NCI-H2227 (cell line): ENCODE results near the gene WRNIP1.
"Not testable (repeated sequence)": the region's sequence is repeated elsewhere in the genome, so short reads cannot be mapped to it uniquely, and the experiment has no call there.

Source experiments
- DNase-seq: peaks from one replicate; lab custom pipeline; 2025; ENCODE audit not compliant: unreplicated experiment; lab: John Stamatoyannopoulos, UW

Gene WRNIP1

DNA sequence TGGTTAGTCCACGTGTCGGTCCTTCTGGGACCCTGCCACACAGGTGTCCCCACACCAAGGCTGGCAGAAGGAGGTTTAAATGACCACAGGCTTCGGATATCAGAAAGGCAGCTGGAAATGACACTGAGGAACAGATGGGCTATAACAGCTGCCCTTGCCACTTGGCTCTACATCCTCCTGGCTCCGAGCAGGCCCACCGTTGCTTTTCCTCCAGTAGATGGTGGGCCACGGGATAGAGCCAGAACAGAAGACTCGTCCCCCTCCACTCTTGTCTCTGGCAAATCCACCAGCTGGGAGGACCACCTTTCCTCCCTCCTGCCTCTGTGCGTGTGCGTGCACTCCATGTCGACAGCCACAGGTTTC lies 17.6 kb downstream of the WRNIP1 start:
- DNase-seq: no peak

DNA sequence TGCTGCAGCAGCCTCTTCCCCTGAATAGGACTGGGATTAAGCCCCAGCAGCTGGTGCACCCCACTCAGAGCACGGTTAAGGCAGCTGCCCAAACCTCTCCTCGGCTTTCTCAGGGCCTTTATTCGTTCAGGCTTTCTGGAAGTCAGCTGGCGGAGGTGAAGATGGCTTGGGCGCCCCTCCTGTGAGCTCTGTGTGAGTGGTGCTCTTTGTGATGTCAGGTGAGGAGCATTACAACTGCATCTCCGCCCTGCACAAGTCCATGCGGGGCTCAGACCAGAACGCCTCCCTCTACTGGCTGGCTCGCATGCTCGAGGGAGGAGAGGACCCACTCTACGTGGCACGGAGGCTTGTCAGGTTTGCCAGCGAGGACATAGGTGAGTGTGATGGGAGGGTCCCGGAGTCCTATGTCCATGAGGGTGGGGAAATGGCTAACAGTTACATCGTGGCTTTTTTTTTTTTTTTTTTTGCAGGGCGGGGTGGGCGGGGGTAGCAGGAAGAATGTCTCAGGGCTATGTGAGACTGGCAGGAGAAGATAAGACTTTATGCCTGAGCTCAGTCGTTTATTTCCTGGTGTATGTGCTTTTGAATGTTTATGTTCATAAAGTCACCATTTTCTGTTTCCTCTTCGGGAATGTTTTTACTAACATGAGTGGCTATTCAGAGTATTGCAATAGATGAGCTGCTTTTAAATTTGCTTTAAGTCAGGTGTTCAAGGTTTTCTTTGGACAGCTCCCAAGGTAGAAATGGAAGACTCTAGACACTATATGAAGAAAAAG lies 18.2 kb downstream of the WRNIP1 start:
- peak; percentile 28 for DNase-seq

DNA sequence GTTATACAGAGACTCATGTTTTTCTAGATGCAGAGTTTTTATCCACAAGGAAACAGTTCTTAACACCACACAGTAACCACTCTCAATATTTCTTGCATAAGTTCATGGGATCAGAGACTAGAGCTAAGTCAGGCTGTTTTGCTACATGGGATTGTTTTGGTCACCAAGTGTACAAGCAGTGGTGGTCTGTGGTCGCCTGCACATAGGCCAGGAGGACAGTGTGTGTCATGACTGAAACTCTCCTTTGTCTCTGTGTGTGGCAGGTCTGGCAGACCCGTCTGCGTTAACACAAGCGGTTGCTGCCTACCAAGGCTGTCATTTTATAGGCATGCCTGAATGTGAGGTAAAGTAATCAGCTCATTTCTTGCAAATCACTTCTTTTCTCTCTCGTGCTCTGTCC lies 18.9 kb downstream of the WRNIP1 start:
- no peak for DNase-seq

DNA sequence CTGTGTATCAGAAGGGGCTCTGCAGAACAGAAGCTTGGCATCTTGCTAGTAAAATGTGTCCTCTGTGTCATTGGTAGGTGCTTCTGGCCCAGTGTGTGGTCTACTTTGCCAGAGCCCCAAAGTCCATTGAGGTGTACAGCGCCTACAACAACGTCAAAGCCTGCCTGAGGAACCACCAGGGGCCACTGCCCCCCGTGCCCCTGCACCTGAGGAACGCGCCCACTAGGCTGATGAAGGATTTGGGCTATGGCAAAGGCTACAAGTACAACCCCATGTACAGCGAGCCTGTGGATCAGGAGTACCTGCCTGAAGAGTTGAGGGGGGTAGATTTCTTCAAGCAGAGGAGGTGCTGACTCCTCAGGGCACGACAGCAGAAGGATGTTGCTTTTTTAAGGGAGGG lies 19.7 kb downstream of the WRNIP1 start:
- no peak for DNase-seq

DNA sequence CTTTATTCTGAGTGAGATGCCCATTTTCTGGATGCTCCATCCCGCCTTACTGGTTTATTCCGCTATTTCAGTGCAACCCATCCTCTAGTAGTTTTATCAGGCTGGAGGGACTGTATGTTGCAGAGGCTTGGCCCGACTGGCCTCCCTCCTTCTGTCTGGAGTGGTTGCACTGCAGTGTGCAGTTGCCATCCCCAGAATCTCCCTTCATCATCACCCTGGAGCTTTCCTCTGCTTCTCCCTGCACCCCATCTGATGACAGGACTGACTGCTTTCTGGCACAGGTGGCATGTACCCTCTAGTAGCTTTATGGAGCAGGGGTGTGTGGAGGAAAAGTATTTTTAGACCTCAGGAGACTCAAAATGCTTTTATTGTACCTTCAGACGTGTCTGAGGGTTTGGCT lies 21.1 kb downstream of the WRNIP1 start:
- no peak for DNase-seq

DNA sequence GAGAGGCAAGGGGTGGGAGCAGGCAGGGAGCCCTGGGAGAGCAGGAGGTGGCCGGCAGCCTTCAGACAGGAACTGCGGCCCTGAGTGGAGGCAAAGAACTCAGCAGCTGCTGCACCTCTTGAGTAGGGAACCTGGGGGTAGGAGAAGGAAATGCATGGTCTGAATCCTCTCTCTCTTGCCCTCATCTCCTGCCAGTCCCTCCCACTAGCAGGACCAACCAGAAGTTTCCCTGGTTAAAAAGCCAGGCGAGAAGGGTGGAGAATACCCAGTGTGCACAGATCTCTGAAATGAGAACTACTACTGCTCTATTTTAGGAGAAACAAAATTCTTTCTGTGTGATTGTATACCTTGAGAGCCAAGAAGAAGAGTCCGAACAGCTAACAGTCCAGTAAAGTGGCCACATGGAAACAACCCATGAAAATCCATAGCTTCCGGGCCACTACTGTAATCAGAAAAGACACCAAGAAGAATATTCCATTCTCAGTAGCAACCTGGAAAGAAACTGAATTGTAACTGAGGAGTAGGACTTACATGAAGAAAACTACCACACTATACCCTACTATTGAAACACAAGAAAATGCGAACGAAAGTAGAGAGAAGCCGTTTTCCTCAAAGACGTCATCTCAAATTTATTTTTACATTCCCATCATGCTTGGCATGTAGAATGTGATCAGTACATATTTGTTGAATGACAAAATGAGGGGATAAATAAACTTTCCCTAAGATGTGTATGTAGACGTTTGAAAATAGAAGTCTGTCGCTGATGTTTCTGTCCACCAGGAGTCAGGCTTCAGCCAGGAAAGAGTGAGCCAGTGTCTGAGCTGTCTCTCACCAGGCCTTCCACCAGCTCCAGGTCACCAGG lies 25.6 kb downstream of the WRNIP1 start:
- DNase-seq: peak; percentile 67

DNA sequence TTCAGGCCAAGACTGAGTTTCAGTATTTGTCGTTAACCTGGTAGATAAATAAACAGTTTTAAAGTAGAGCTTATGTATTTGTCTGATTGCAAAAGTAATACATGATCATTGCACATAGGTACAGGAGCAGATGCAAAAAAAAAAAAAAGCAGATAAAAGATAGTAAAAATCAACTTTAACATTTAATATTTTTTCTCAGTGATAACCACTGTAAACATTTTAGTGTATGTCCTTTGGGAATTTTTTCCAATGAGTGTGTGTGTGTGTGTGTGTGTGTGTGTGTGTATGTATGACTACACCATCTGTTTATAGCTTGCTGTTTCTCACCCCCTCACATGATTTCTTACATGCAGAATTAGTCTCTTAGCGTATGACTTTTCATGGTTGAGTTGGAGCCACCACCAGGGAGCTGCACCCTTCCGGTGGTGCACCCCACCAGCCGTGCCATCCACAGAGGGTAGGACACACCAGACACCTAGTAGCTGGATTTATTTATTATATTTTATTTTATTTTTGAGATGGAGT lies 26.3 kb downstream of the WRNIP1 start:
- no peak for DNase-seq

DNA sequence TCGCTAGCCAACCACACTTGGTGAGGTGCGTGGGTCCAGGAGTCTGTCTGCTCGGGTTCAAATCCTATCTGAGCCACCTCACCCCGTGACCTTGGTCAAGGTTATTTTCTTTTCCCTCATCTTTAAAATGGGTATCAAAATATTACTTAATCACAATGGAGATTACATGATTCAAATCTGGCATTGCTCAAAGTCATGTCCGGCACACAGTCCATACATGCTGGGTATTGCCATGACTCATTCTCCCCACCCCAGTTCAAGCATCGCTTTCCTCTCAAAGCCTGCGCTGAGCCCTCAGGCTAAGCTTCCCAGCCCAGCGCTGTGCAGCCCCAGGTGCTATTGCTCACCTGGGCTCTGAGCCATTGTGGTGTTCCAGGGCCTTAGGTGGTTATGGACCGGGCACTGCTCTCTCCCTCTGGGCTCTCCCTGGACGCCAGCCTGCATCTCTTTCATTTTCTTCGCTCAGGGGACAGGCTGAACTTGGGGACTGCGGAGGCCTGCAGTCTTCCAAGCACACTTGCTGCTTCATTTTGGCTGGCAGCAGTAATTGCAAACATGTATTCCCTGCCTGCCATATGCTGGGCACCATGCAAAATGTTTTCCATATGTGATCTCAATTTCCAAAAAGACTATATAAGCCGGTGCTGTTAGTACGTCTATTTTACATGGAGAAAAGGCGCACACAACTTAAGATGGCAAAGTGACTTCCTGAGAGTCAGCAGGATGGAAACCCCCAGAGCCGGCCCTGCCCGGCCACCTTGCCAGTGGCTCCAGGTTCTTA lies 27.3 kb downstream of the WRNIP1 start:
- DNase-seq: no peak

DNA sequence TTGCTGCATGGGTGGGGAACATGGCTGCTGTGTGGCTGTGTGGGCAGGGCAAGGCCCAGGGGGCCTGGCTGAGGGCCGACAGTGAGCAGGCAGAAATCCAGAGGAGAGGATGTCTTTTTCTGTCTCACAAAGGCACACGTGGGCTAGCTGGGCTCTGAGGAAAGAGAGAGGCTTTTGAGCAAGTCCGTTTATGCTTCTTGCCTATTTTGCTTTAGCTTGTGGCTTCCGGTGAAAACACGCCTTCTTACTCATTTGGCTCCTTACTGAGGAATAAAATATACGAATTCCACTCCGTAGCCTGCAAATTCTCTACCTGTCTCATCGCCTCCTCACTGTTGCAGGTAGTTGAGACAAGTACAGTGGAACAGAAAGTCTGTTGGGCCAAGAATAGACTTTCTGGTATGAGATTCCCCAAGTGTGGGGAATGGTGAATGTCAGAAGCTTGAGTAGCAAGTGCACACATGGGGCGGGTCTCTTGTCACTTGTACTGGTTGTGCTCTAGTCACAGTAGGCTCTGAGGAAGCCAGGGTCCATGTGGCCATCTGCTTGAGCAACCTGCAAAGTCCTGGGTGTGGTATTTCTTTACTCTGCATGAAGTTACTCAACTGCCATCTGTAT lies 28.4 kb downstream of the WRNIP1 start:
- DNase-seq: no peak

DNA sequence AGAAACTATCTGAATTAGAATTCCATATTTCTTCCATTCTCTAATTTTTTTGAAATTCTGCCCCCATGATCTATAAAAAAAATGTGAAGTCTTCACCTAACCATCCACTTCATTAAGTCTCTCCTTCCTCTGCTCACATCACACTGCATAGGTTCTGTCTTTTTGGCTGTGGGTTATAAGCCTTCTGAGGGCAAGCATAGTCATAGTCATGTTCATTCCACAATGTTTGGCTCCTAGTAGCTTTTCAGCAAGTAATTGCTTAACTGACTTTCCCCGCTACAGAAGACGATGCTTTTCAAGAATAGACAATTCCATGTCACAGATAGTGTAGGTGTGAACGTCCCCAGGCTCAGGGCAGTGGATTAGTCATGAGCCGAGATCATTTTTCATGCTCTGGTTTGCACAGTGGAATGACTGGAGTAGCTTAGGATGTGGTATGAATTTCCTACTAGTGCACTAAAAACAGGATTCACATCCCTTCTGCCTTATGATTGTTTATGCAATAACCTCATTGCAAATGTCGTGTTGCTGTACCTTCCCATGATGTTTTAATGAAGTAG lies 29.1 kb downstream of the WRNIP1 start:
- DNase-seq: no peak

DNA sequence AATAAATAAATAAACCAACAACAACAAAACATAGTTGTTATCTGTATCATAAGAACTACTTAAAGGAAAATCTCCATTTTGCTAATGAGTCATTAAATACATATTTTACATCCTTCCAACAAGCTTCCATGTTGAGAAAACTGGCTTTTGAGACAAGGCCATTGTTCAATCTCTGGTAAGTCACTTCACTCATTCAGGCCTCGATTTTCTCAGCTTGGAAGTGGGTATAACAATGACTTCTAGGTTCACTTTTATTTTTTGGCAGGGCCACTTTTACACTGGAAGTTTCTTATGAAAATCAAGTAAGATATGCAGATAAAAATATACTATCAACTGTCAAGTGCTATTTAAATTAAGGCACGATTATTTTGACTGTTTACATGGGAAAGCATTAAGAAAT lies 30.0 kb downstream of the WRNIP1 start:
- DNase-seq: no peak

DNA sequence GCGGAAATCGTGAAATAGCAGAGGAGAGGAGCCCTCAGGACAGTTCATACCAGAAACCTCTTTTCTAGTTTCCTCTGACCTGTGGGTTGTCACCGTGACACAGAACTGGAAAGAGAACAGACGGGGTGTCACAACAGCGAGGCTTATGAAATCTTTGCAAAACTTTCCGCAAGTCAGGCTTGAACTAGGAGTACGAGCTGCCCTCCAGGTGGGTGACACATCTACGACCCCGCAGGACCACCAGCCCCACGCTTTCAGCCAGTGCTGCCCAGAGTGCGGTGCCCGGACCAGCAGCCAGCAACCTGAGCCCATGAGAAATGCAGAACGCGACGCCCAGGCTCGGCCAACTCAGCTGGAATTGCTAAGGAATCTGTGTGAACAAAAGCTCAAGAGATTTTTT lies 30.8 kb downstream of the WRNIP1 start:
- DNase-seq: no peak

DNA sequence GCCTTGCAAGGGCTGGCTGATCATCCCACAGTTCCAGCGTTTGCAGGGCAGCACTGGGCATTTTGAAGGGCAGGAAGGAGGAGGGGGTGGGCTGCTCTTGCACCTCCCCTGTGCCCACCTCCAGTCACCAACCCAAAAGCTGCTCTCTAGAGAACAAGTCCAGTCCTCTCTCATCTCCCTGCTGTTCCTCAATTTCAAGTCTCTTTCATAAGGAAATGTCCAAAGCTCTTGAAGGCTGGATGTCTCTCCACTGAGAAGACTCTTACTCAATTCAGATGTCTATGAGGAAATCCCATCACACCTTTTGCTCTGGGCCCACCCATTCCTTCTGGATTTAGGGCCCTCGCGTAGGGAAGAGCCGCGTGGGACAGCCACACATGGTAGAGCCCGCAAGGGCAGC lies 31.7 kb downstream of the WRNIP1 start:
- no peak for DNase-seq

DNA sequence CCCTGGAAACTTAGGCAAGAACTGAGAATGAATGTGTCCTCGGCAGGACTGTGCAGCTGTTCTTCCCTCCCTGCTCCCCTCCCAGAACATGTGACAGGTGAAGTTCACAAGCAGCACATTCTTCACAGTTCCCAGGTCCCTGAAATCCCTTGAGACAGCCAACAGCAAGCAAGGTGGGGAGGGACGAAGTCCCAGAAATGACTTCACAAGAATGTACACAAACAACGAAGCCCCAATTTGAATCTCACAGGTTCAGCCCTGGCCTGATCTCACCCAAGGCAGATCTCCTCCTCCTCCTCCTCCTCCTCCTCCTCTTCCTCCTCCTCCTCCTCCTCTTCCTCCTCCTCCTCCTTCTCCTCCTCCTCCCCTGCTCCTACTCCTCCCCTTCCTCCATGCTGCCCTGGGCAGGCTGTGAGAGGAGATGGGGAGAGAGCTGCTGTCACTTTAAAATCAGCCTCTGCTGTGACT lies 32.4 kb downstream of the WRNIP1 start:
- DNase-seq: no peak

DNA sequence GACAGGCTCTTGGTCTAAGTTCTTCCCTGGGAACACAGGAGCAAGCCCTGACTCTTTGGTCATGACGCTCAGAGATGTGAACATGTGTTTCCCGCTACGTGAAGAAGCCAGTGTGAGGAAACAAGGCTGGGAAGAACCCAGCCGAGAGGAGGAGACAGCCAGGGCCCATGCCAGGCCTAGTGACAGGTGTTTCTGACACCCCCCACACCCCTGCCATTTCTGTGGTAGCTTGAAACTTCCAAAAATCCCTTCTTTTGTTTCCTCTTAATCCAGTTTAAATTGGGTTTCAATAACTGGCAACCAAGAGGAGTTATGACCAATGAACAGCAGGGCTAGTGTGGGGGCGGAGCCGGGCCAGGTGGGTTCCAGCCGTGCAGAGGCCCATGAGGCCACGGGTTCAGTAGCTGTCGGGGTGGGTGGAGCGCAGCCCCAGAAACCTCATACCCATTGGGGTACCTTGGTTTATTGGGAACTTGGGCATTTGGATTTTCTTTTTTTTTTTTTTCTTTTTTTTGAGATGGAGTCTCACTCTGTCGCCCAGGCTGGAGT lies 33.5 kb downstream of the WRNIP1 start:
- DNase-seq: no peak

DNA sequence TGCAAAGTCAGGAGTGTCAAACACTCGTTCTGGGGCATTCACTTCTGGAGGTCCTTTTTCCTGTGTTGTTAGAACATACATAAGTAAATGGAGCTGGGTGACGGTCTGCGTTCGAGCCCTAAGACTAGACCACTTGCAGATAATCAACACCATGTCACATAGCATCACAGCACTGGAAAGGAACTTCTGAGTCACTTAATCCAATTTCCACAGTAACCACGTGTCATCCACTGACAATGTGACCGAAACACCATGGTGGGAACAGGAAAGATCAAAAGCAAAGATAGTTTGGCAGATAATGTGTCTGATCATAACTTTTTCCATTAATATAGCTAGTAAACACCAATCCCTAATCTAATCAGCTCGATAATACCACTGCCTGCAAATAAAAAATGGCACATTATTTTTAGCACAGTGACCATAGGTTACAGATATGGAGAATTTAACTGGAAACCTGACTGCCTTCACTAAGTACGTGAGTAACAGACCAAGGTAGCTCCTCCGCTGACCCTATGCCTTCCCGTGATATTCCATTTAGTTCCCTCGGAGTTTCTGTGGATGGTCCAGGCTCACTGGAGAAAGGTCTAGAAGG lies 34.8 kb downstream of the WRNIP1 start:
- DNase-seq: no peak

DNA sequence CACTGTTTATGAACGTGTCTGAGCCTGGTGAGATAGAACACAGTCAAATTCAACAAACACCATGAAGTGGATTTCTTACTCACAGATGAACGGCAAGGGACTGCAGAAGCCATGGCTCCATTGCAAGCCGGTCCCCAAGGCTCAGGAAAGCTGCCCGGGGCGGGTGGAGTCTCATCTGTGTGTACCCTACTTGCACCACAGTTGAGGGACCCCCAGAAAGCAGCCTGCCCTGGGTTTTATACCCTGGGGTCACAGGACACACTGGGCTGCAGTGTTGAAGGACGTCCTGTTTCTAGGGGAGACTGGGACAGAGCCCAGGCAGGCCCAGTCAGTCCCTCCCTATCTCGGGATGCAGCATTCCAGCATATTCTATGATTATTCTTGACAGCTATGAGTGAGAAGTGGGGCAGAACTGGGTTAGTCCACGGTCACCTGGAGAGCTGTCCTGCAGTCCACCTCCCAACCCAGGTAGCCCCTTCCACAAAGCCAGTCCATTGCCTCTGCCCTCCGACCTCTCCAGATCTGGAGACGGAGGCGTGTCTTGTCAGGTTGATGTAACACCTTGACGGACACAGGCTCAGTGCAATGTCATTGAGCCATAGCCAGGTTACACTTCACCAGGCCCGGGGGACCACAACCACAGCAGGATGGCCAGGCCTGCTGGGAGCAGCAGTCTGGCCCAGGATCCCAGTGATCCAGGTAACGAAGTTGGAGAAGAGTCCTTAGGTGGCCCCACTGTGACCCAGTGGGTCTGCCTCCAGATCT lies 35.5 kb downstream of the WRNIP1 start:
- DNase-seq: no peak

DNA sequence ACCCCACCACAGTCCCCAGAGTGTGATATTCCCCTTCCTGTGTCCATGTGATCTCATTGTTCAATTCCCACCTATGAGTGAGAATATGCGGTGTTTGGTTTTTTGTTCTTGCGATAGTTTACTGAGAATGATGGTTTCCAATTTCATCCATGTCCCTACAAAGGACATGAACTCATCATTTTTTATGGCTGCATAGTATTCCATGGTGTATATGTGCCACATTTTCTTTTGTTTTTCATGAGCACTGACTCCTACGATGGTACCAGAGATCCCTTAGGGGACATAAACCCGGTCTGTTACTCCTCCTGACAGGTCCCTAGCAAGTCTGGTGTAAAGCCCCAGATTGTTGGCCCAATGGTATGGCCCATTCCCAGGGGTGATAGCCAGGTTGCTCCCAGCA lies 36.5 kb downstream of the WRNIP1 start:
- DNase-seq: not testable (repeated sequence)

DNA sequence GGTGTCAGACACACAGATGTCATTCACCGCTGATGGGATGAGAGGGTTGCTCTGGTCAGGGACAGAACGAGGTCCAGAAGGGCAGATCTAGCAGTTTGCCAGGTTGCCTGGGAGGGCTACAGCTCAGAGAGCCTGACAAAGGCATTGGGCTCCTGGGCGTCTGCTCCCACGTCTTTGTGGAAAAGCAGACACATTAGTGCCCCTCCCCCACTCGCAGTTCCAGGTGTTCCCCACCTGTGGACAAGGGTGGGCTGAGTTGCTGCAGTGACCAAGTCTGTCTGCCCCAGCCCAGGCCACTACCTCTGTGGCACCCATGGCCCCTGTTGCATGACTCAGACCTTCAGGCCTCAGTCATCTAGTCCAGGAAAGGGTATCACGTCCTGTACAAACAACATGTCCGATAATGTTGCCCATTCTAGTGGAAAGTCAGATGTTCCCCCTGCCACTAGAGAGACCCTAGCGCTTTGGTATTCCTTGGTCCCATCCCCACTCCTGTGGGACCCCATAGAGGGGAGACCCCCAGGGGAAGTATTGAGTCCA lies 37.4 kb downstream of the WRNIP1 start:
- DNase-seq: no peak
